Parathyroid adenoma (tissue), 2 donors: ENCODE measurements around the gene COA7.

ENCODE experiments used
- H2AFZ ChIP-seq: fragments of 300-600 bp; sonication (generic); one replicate; pipeline ENCODE4 v1.7.0; 2017; ENCODE audit warnings: antibody characterized with exemption, mild to moderate bottlenecking
- H3K27ac ChIP-seq: fragments of 300-600 bp; sonication (generic); one replicate; pipeline ENCODE4 v1.7.0; 2017
- H3K27me3 ChIP-seq: fragments of 300-600 bp; sonication (generic); one replicate; pipeline ENCODE4 v1.7.0; 2017; ENCODE audit warnings: low read length; ENCODE audit not compliant: control insufficient read depth, insufficient read depth
- H3K36me3 ChIP-seq: fragments of 300-600 bp; sonication (generic); one replicate; pipeline ENCODE4 v1.7.0; 2017; ENCODE audit warnings: low read length; ENCODE audit not compliant: control insufficient read depth, insufficient read depth
- H3K4me1 ChIP-seq: fragments of 300-600 bp; sonication (generic); one replicate; pipeline ENCODE4 v1.7.0; 2017; ENCODE audit warnings: control low read depth
- H3K4me2 ChIP-seq: fragments of 300-600 bp; sonication (generic); one replicate; pipeline ENCODE4 v1.7.0; 2017; ENCODE audit warnings: low read length
- H3K4me3 ChIP-seq: fragments of 300-600 bp; sonication (generic); one replicate; pipeline ENCODE4 v1.7.0; 2017; ENCODE audit warnings: low read depth, low read length
- H3K79me2 ChIP-seq: fragments of 300-600 bp; sonication (generic); one replicate; pipeline ENCODE4 v1.7.0; 2017; ENCODE audit warnings: control low read depth
- H3K9ac ChIP-seq: fragments of 300-600 bp; sonication (generic); one replicate; pipeline ENCODE4 v1.7.0; 2017; ENCODE audit warnings: mild to moderate bottlenecking
- H3K9me3 ChIP-seq: fragments of 300-600 bp; sonication (generic); one replicate; pipeline ENCODE4 v1.7.0; 2017; ENCODE audit warnings: low read length; ENCODE audit not compliant: control insufficient read depth
- TF ChIP-seq, protein P1 (sequence below): fragments of 300-600 bp; sonication (generic); IDR thresholded peaks from one replicate; pipeline ENCODE4 v1.7.0; 2017; ENCODE audit warnings: antibody characterized with exemption, mild to moderate bottlenecking
- donor health status: primary hyperparathyroidism.

COA7 gene

DNA sequence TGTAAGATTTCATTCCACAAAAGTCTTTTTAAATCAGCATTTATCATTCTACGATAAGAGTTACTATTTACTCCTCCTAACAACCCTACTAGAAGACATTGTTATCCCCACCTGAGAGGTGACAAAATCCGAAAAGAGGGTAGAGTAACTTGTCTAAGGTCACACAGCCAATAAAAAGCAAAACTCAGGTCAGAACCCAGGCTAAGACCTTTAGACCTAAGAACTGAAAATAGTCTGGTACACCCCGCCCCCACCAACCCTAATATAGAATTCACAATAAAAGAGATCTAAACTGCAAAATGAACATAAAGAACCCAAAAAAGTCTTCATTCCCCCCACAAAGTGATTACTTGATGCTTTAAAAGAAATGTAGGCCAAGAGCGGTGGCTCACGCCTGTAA, 18.6 kb downstream of the COA7 start:
- Histone ChIP-seq H3K9ac (no peak overlapping the region), H3K4me3 (no peak overlapping the region), H3K9me3 (no peaks in the 10 kb centered on the region), H3K4me2 (no peak overlapping the region), H3K4me1 (no peaks in the 10 kb centered on the region), H3K36me3 (no peaks in the 10 kb centered on the region), H3K27ac (no peak overlapping the region), H3K27me3 (no peaks in the 10 kb centered on the region), H2AFZ (no peak overlapping the region), H3K79me2 (no peaks in the 10 kb centered on the region)
- TF ChIP-seq, protein P1, sequence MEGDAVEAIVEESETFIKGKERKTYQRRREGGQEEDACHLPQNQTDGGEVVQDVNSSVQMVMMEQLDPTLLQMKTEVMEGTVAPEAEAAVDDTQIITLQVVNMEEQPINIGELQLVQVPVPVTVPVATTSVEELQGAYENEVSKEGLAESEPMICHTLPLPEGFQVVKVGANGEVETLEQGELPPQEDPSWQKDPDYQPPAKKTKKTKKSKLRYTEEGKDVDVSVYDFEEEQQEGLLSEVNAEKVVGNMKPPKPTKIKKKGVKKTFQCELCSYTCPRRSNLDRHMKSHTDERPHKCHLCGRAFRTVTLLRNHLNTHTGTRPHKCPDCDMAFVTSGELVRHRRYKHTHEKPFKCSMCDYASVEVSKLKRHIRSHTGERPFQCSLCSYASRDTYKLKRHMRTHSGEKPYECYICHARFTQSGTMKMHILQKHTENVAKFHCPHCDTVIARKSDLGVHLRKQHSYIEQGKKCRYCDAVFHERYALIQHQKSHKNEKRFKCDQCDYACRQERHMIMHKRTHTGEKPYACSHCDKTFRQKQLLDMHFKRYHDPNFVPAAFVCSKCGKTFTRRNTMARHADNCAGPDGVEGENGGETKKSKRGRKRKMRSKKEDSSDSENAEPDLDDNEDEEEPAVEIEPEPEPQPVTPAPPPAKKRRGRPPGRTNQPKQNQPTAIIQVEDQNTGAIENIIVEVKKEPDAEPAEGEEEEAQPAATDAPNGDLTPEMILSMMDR = no peak

DNA sequence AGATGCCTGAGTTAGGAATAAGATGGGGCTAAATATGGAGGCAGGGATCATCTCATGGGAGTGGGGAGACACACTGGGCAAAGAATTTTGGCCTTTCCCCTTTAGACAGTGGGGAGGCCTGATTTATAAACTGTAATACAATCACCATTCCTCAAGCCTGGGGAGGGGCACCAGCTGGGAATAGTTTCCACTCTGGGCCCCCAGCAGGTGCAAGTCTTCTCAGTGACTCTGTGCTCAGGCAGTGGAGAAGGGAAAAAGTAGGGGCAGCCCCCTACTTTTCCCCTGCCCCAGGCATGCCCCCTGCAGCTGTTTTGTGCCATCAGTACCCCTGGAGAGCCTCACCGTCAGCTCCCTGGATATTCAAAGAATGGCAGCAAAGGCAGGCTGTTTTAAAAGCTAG, 19.1 kb downstream of the COA7 start:
- no peak overlapping the region for H3K4me3 ChIP-seq
- no peaks in the 10 kb centered on the region for H3K4me1 ChIP-seq
- no peaks in the 10 kb centered on the region for H3K36me3 ChIP-seq
- no peak overlapping the region for H2AFZ ChIP-seq
- H3K27ac ChIP-seq = no peak overlapping the region
- H3K27me3 ChIP-seq = no peaks in the 10 kb centered on the region
- TF ChIP-seq, protein P1 = no peak
- no peak overlapping the region for H3K9ac ChIP-seq
- H3K4me2 ChIP-seq = no peak overlapping the region
- H3K79me2 ChIP-seq = no peaks in the 10 kb centered on the region
- no peaks in the 10 kb centered on the region for H3K9me3 ChIP-seq

DNA sequence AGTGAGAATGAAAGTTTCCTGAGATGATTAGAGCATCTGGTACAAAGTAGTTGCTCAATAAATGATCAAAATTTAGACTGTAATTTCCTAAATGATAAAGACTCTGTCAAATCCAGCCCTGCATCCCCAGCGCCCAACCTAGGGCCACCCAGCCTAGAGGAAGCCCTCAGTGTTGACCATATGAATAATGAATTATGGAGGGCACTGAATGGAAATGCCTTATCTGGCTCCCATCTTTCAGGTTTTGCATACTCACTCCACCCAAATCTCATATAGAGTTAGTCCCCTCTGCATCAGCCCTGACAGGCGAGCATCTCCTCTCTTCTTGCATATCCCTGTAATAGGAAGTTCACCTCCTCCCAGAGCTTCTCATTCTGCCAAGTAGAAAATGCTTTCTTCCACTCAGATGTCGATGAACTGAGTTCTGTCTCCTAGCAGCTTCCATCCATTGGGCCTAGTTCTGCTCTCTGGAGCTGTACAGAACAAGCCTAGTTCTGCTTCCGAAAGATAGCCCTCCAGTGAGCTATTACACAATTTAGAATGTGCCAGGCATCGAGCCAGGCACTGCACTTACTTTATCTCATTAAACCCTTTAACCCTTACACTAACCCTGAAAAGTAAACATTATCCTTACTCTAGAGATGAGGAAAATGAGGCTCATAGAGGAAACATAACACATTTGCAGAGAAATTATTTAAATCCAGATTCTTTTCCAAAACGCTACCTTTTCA, 20.9 kb downstream of the COA7 start:
- Histone ChIP-seq H3K4me1 (no peaks in the 10 kb centered on the region), H3K79me2 (no peaks in the 10 kb centered on the region), H3K36me3 (no peaks in the 10 kb centered on the region), H3K4me3 (no peak overlapping the region), H3K27ac (no peak overlapping the region), H3K9ac (no peak overlapping the region), H2AFZ (no peak overlapping the region), H3K4me2 (no peak overlapping the region), H3K9me3 (no peaks in the 10 kb centered on the region), H3K27me3 (no peaks in the 10 kb centered on the region)
- TF ChIP-seq, protein P1 = no peak

DNA sequence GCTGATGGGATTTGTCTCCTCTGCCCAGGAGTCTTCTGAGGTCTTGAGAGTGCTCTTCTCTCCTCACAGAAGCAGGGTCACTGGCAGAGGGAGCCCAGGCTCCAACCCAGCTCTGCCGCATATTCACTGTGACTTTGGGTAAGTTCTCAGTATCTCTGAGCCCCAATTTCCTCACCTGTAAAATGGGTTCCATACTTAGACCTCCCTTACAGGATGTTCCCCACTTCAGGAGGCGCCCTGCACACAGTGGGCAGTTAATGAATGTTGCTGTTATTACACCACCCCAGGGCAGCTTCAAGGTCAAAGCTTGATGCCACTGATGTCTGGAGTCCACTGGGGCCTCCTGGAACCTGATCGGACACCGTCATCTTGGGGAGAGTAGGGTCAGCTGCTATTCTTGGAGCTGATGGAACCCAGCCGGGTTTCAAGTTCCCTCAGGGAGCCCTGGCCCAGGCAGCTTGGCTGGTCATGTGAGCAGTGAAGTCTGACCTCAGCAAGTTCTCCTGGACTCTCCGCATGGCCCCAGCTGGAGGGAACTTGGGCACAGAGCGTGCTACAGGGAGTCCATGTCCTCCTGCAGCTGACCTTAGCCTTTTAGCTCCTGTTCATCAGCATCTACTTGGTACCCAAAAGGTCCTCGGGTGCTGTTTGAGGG, 21.8 kb downstream of the COA7 start:
- Histone ChIP-seq H3K27ac (no peak overlapping the region), H3K4me3 (no peak overlapping the region), H3K4me2 (no peak overlapping the region), H3K36me3 (no peaks in the 10 kb centered on the region), H3K79me2 (no peaks in the 10 kb centered on the region), H3K9me3 (no peaks in the 10 kb centered on the region), H2AFZ (peak overlapping the region; percentile 51), H3K27me3 (no peaks in the 10 kb centered on the region), H3K9ac (no peak overlapping the region), H3K4me1 (no peaks in the 10 kb centered on the region)
- TF ChIP-seq, protein P1 = no peak
